IMR-90 (cell line): Measurements from ENCODE around the gene SLC35B4. TPM values are rescaled to one million over a fixed set of nuclear protein-coding genes. Genes with fewer than 3 reads are reported as not detected.

Source experiments
- ATAC-seq: fragments of 200-7000 bp; cut with Tn5 transposase; 2 replicates; pipeline ENCODE4 v1.9.1; 2020; ENCODE audit warnings: low read depth, mild to moderate bottlenecking, moderate library complexity
- BruUV-seq: library from RNA; stranded (reverse); fragments of 400-500 nt; replicated peaks from 2 replicates; lab custom pipeline; 2021; lab: Mats Ljungman, UMichigan
- CTCF ChIA-PET: fragments of 300-600 bp; formaldehyde crosslinking; extraction: SDS; loops from one replicate; lab custom pipeline; 2021; ENCODE audit warnings: antibody characterized with exemption; lab: Yijun Ruan, JAX
- POLR2A ChIA-PET: fragments of 300-600 bp; sonication (Branson Sonifier 250); formaldehyde crosslinking; loops from one replicate; lab custom pipeline; 2022; ENCODE audit warnings: antibody characterized with exemption; ENCODE audit not compliant: unreplicated experiment; lab: Charles Lee
- DNase-seq: peaks from one replicate; pipeline ENCODE4 v3.0.0; 2013
- H2AFZ ChIP-seq: replicated peaks from 2 replicates; pipeline ENCODE3; 2013; ENCODE audit warnings: low read length, mild to moderate bottlenecking; ENCODE audit not compliant: poor library complexity
- H2AK5ac ChIP-seq: 2 replicates; pipeline ENCODE4 v1.6.1; 2013; ENCODE audit warnings: low read depth, low read length, inconsistent platforms
- H2AK9ac ChIP-seq: replicated peaks from 2 replicates; pipeline ENCODE3; 2013; ENCODE audit warnings: mild to moderate bottlenecking, low read depth, low read length, moderate library complexity; ENCODE audit not compliant: poor library complexity
- H2BK120ac ChIP-seq: 2 replicates; pipeline ENCODE4 v1.6.1; 2013; ENCODE audit warnings: low read depth, low read length, inconsistent platforms
- H2BK15ac ChIP-seq: 3 replicates; pipeline ENCODE4 v1.6.1; 2013; ENCODE audit warnings: low read depth, low read length, inconsistent platforms
- H2BK20ac ChIP-seq: 2 replicates; pipeline ENCODE4 v1.6.1; 2013; ENCODE audit warnings: low read depth, mild to moderate bottlenecking, inconsistent platforms, low read length, moderate library complexity
- H2BK5ac ChIP-seq: 2 replicates; pipeline ENCODE4 v1.6.1; 2013; ENCODE audit warnings: mild to moderate bottlenecking, low read depth, low read length, inconsistent platforms; ENCODE audit not compliant: poor library complexity, severe bottlenecking
- H3K14ac ChIP-seq: replicated peaks from 2 replicates; pipeline ENCODE4 v1.6.1; 2013; ENCODE audit warnings: low read depth, low read length, inconsistent platforms
- H3K18ac ChIP-seq: 2 replicates; pipeline ENCODE4 v1.6.1; 2013; ENCODE audit warnings: low read depth, low read length, control low read depth
- H3K23ac ChIP-seq: 2 replicates; pipeline ENCODE4 v1.6.1; 2013; ENCODE audit warnings: low read depth, low read length, inconsistent platforms
- H3K27ac ChIP-seq: 2 replicates; pipeline ENCODE4 v1.5.1; 2013; ENCODE audit warnings: mild to moderate bottlenecking, control low read depth, low read length; ENCODE audit not compliant: insufficient read depth
- H3K27me3 ChIP-seq: 2 replicates; pipeline ENCODE4 v1.6.1; 2013; ENCODE audit warnings: low read length; ENCODE audit not compliant: control insufficient read depth, insufficient read depth
- H3K36me3 ChIP-seq: 2 replicates; pipeline ENCODE4 v1.6.1; 2013; ENCODE audit warnings: low read length, mixed read lengths; ENCODE audit not compliant: control insufficient read depth, insufficient read depth
- H3K4ac ChIP-seq: 2 replicates; pipeline ENCODE4 v1.6.1; 2013; ENCODE audit warnings: low read depth, low read length, inconsistent platforms
- H3K4me1 ChIP-seq: 2 replicates; pipeline ENCODE4 v1.6.1; 2013; ENCODE audit warnings: low read length, mixed read lengths; ENCODE audit not compliant: control insufficient read depth, insufficient read depth
- H3K4me2 ChIP-seq: 2 replicates; pipeline ENCODE4 v1.6.1; 2013; ENCODE audit warnings: low read depth, mild to moderate bottlenecking, control low read depth, low read length, moderate library complexity
- H3K4me3 ChIP-seq: 2 replicates; pipeline ENCODE4 v1.5.1; 2013; ENCODE audit warnings: low read depth, mild to moderate bottlenecking, control low read depth, low read length, moderate library complexity; ENCODE audit not compliant: insufficient read depth
- H3K56ac ChIP-seq: 2 replicates; pipeline ENCODE4 v1.6.1; 2013; ENCODE audit warnings: low read length, inconsistent platforms; ENCODE audit not compliant: insufficient read depth; ENCODE audit errors: extremely low read depth
- H3K79me1 ChIP-seq, 2 experiments: 2 replicates each; pipeline ENCODE4 v1.6.1; 2013; ENCODE audit warnings: low read length in 2 of 2, inconsistent platforms in 1 of 2, low read depth in 1 of 2
- H3K9ac ChIP-seq: 2 replicates; pipeline ENCODE4 v1.6.1; 2013; ENCODE audit warnings: low read depth, low read length, control low read depth
- H3K9me1 ChIP-seq: 2 replicates; pipeline ENCODE4 v1.6.1; 2013; ENCODE audit warnings: low read length, inconsistent platforms; ENCODE audit not compliant: insufficient read depth
- H3K9me3 ChIP-seq: 2 replicates; pipeline ENCODE4 v1.6.1; 2013; ENCODE audit warnings: low read length; ENCODE audit not compliant: control insufficient read depth, insufficient read depth
- H4K20me1 ChIP-seq: 2 replicates; pipeline ENCODE4 v1.6.1; 2013; ENCODE audit warnings: low read length, inconsistent platforms; ENCODE audit not compliant: insufficient read depth
- H4K5ac ChIP-seq: 2 replicates; pipeline ENCODE4 v1.6.1; 2013; ENCODE audit warnings: mild to moderate bottlenecking, low read depth, low read length, control low read depth
- H4K8ac ChIP-seq, 2 experiments: 2 replicates each; pipeline ENCODE4 v1.6.1; 2013; ENCODE audit warnings: low read depth in 2 of 2, low read length in 2 of 2, control low read depth in 1 of 2, inconsistent platforms in 1 of 2
- H4K91ac ChIP-seq: 2 replicates; pipeline ENCODE4 v1.6.1; 2013; ENCODE audit warnings: low read depth, low read length, inconsistent platforms; ENCODE audit not compliant: insufficient read depth
- MAFK ChIP-seq: IDR thresholded peaks from 2 replicates; pipeline ENCODE4 v1.6.1; 2012; ENCODE audit warnings: low read depth, low read length, improper control_type of control experiment
- whole genome bisulfite sequencing, 2 experiments: methylation state at CpG; one replicate each; pipeline versions ENCODE4 v1.1.5 to v1.1.7; 2013; ENCODE audit warnings: missing lambda C conversion rate in 2 of 2; ENCODE audit not compliant: insufficient read length in 1 of 2; ENCODE audit errors: extremely low coverage in 2 of 2; 5-methylcytosine and 5-hydroxymethylcytosine counted together
- dilution Hi-C: fragments of 300-500 bp; cut with HindIII; formaldehyde crosslinking; loops from one replicate; pipeline ENCODE4 v1.14.3; 2018; ENCODE audit warnings: low sequenced_read_pairs; ENCODE audit not compliant: unreplicated experiment
- in situ Hi-C: fragments of 300-500 bp; cut with MboI; formaldehyde crosslinking; loops from 3 replicates; pipeline ENCODE4 v1.14.3; 2019; ENCODE audit warnings: low sequenced_read_pairs, inconsistent platforms, mixed read lengths
- intact Hi-C: fragments of 100-400 bp; cut with micrococcal nuclease; formaldehyde crosslinking; loops from 2 replicates; pipeline ENCODE4 v1.10.0; 2022
- polyA plus RNA-seq, 3 experiments: library from polyadenylated mRNA; depleted of rRNA; stranded (reverse); fragments of >200 nt; gene quantifications; 2 replicates each; pipeline ENCODE4 v1.2.3, GENCODE V29; 2012; ENCODE audit warnings: low replicate concordance in 1 of 3
- total RNA-seq: library from RNA; depleted of rRNA; stranded (reverse); fragments of >200 nt; gene quantifications from 2 replicates; pipeline ENCODE4 v1.2.3, GENCODE V29; 2012

SLC35B4 gene
- total and polyA plus RNA-seq, 2 of the 4 experiments (the other 2 are of a cell fraction) = 10.0 to 15.6 TPM

DNA sequence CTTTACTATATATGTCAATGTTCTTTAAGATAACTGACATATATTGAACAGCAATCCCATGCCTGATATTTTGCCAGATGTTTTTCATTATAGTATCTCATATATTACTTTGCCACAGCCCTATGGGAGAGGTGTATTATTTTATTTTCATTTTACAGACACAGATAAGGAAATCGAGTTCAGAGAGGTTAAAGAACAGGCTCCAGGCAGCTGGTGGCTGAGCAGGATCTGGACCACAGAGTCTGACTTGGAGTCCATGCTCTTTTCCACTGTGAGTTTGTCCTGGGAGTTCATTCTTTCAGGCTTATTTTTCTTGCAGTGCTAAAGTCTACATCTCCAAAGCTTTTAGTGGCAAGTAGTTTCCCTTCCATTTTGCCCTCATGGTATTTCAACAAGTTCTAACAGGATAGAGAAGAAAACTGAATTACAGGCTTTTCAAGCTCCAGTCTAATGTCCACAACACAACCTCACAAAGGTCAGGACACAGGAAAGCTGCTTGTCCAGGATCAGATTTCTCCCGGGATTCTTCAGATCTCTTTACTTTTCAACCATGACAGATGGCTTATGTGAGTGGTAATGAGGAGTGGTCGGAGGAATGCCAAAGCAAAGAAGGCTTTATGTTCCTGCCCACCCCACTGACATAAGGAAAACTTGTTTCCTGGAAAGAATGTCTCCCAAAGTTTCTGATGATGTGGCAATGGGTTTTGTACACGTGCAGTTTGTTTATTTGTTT lies 13.1 kb upstream of the SLC35B4 start:
- H3K79me1 ChIP-seq = no peaks in the 10 kb centered on the region
- POLR2A ChIA-PET = no interaction called here

More for the DNA sequence above, 13.1 kb upstream of the SLC35B4 start:
- no peak overlapping the region for H2BK20ac ChIP-seq
- DNase-seq (no peak), ATAC-seq (no peak)
- no peaks in the 10 kb centered on the region for H3K9me3 ChIP-seq
- H3K4me2 ChIP-seq = no peak overlapping the region
- no CpG with 5 or more reads among the region's 4 CpGs for WGBS, 2 experiments
- H3K4me3 ChIP-seq = no peak overlapping the region
- H3K18ac ChIP-seq = no peak overlapping the region
- H4K20me1 ChIP-seq = no peaks in the 10 kb centered on the region
- no peak overlapping the region for H3K14ac ChIP-seq
- H2AK9ac ChIP-seq = no peak overlapping the region
- BruUV-seq = no TSS peak
- no peak overlapping the region for H2BK15ac ChIP-seq
- no peak for TF ChIP-seq MAFK
- CTCF ChIA-PET = interaction anchor here (0.5 kb wide), 1 partner anchor 13 kb away, joined by 3 read pairs; the partner anchor contains the start of gene SLC35B4
- no peak overlapping the region for H3K9ac ChIP-seq
- H2AFZ ChIP-seq = no peak overlapping the region
- in situ Hi-C loops (no loop called here), intact Hi-C loops (loop anchor here (10.0 kb wide), 1 partner anchor 185 kb away; no protein-coding TSS in a partner anchor), dilution Hi-C loops (no loop called here)
- H3K9me1 ChIP-seq = no peaks in the 10 kb centered on the region
- no peak overlapping the region for H3K23ac ChIP-seq
- H3K27me3 ChIP-seq = peaks cover 12% of the 10 kb centered on the region
- no peak overlapping the region for H4K5ac ChIP-seq
- no peak overlapping the region for H4K8ac ChIP-seq
- H3K36me3 ChIP-seq = no peaks in the 10 kb centered on the region
- no peak overlapping the region for H3K56ac ChIP-seq
- no peak overlapping the region for H4K91ac ChIP-seq
- no peak overlapping the region for H2AK5ac ChIP-seq
- no peak overlapping the region for H2BK120ac ChIP-seq
- H3K27ac ChIP-seq = no peak overlapping the region
- H3K4ac ChIP-seq = no peak overlapping the region
- no peak overlapping the region for H2BK5ac ChIP-seq
- H3K4me1 ChIP-seq = no peaks in the 10 kb centered on the region
